HG03520 (cell line): Measurements from ENCODE around the gene MED12L.

ENCODE experiments used
- ATAC-seq: cut with Tn5 transposase; IDR thresholded peaks from one replicate; pipeline ENCODE4 v1.9.1; 2021; ENCODE audit warnings: mild to moderate bottlenecking, moderate library complexity; ENCODE audit not compliant: unreplicated experiment

Gene MED12L

DNA sequence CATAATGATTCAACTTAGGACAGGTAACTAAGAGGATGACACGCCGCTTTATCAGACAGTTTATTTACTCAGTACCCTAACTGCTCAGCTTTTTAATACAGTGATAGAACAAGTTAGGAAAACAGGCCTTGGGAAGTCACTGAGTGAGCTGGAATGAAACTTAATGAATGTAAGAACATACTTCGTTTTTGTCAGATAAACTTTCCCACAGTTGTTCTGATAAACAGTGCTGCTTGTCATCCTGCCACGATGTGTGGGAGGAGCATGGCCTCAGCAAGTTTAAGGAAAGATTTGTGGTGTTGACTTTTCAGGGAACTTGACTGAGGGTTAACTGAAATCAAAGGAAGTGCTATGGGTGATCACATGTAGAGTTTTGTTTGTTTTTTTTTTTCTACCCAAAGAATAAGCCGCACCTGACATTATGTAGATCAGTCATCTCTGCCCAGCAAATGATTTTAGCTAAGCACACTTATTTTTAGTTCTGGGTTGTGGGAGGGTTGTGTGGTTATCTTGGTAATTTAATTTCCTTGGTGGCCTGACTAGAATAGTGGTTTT, 198.5 kb downstream of the MED12L start:
- ATAC-seq = no peak

DNA sequence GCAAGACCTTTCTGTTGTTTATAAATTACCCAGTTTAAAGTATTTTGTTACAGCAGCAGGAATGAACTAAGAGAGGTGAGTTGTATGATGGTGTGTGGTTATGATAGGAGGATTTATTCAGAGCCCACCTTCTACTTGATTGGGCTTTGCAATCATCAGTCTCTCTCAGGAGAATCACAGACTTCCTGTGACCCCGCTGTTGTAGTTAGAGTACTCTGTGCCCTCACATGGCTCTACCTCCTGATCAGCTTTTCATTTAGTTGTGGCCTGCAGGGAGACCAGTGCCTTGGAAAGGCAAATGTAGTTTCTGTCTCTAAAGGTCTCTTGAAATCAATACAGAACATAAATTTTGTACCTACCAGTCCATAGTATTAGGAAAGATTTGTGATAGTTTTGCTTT, 200.5 kb downstream of the MED12L start:
- ATAC-seq = no peak

DNA sequence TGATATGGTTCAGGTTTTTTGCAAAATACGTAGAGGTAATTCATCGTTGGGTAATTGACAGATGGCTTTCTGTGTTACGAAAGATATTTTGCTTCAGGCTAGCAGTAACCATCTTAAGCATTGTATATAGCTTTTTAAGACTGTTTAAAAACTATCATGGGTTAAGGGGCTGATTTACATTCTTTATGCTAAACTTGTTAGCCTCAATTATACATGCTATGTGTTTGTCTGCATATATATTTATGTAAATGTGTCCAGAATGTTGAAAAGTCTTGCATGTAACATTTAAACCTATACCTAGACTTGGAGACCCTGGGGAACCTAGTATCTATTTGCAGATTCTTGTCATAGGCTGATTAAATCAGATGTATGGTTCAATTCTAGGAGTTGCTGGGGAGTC, 204.0 kb downstream of the MED12L start:
- no peak for ATAC-seq

DNA sequence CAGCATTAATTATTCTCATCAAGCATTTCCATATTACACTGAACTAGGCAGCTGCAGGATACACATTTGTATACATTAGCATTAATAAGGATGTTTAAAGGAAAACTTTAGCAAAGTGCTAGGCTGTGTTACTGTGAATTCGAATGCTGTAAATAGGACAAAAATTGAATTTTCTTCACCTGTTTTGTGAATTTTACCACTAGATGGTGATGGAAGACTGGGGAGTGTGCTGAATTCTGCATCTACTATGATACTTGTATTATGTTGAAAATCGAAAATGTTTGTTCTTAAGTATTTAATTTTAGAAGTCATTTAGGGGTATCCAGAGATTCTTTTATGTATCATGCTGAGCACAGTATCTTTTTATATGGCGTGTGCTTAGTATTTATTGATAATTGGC, 205.2 kb downstream of the MED12L start:
- ATAC-seq = no peak

DNA sequence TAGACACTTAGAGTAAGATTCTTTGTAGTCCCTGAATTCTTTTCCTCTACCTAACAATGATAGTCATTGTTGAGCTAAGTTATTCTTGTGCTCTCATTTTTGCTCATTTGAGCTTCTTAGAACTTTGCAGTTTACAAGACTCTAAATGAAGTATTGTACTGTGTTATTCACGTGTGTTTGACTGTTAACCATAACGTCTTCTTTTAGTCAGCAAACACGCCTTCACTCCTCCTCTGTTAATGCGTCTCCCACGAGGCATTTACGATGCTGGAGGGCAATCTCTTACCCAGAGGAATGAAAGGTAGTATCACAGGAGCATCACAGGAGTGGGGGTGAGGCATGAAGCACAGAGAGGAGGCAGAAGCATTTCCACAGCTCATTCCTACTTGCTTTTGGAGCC, 207.7 kb downstream of the MED12L start:
- no peak for ATAC-seq

DNA sequence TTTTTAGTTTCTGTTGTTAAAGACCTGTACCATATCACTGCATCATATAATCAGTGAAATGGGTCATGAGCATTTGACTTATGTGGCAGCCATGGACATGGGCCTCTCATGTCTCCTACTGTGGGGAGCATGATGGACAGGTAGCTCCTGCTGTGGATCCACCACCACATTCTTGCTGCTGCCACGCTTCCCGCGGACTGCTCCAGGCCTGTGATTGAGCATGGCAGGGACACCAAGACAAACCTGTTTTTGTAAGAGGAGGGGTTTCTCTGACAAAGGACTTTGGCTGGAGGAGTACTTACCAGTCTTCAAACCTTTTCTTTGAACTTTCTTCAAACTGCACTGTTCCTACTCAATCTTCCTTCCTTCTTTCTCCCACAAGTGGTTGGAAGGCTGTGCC, 210.8 kb downstream of the MED12L start:
- no peak for ATAC-seq

DNA sequence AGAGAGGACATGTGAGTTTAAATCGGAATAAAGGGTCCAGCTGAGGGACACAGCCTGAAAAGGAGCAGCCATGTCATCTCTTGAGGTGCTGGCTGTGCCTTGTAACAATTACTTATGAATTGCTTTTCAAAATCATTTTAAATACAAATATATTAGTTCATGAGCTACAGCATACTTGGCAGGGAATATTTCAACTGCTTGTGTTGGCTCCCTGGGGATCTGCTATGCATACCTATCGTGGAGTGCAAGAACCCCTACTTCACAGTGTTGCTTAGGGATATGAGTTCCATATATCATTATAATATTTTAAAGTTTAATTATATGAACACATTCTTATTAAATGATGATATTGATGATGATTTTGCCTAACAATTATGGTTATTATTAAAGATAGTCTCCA, 212.0 kb downstream of the MED12L start:
- no peak for ATAC-seq

DNA sequence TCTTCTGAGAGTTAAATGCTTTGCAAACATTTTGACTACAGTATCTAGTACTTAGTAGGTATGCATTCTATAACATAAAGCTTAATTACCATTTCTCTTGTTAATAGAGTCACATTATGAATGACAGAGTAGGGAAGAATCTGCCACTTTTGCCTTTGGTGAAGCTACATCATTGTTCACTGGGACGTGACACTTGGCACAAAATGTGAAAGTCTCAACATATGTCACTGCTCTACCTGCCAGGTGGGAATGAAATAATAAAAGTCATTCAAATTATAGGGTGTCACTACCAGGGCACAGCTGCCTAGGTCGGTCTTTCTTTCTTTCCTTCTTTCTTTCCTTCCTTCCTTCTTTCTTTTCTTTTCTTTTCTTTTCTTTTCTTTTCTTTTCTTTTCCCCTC, 213.5 kb downstream of the MED12L start:
- no peak for ATAC-seq

DNA sequence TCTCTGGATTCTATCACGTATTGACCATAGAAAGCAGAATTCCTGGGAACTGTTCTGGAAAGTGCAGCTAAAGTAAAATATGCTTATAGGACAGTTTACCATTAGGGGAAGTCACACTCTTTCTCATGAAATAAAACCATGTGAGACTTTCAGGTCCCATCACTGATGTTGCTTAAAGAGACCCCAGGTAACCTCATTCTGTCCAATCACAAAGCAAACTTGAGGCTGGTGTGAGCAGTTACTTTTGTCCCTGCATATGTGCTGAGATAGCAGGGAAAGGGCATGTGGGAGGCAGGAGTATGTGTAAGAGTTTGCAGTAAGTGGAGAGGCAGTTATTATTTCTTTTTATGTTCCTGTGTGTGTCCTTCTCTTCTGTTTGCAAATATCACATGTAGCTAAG, 215.1 kb downstream of the MED12L start:
- ATAC-seq = no peak

DNA sequence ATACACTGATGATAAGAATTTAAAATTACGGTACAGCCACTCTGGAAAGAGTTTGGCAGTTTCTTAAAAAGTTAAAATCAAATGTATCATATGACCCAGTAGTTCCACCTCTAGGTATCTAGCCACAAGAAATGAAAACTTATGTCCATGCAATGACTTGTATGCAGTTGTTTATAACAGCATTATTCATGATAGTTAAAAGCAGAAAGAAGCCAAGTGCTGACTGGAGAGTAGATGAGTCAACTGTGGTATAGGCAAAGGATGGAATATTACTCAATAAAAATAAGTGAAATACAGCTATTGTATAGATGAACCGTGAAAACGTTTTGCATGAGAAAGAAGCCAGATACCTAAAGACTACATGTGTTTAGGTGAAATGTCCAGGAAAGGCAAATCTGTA, 216.3 kb downstream of the MED12L start:
- no peak for ATAC-seq

DNA sequence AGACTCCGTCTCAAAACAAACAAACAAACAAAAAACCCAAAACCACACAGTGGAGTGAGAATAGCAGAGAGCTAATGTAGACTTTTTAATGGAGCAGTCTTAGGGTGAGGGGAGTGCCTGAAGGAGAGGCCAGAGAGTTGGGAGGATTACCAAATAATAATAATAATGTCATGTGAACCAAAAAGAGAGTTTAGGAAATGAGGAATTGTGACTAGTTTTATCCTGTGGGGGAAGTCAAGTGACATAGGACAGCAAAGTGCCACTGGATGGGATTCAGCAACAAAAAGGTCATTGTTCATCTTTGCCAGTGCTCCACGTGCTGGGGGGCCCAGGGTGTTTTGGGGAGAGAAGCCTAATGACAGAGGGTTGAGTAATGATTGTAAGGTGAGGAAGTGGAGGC, 218.3 kb downstream of the MED12L start:
- ATAC-seq = no peak

DNA sequence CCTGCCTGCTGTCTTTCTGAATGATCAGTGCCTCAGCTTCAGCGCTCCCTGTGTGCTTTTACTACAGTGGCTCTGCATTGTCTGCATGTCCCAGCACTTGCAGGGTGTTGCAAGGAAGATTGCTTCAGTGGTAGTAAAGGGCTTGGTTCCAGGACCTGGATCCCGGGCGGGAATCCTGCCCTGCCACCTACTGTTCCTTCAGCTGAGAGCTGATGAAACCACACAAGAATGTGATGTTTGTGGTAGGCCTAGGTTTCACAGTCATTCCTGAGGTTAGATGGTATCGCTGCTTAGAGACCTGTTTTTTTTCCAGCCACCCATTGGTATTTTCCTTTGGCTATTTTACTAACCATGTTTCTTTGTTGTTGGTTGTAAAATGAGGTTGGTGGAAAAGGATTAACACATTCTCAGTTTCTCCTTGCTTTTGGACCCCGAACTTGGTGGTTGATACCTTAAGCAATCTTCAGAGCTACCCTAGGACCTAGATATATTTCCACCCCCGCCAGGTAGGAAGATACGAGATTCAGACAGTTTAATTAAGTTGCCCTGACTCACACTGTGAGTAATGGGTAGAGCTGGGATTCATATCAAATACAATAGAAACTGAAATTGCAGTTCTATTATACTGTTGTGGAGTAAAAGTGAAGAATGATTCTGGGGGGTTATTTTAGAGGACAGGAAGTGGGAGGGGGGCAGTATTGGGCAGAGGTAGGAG, 219.8 kb downstream of the MED12L start:
- ATAC-seq = no peak

DNA sequence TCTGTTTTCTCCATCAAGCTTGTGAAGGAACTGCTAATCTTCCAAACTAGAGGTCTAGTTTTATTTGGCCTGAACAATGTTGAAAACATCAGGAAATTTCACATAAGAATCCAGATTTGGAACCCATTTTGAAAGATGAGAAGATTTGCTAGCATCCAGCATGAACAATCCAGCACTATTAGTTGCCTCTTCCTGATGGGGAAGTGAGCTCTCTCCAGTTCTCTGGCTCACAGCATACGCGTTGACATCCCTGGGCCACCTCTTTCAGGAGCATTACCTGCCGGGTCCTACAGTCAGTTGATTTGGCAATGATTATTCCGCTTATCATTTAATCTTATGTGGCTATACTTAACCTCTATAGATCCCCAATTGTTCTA, 220.3 kb downstream of the MED12L start:
- ATAC-seq = no peak

DNA sequence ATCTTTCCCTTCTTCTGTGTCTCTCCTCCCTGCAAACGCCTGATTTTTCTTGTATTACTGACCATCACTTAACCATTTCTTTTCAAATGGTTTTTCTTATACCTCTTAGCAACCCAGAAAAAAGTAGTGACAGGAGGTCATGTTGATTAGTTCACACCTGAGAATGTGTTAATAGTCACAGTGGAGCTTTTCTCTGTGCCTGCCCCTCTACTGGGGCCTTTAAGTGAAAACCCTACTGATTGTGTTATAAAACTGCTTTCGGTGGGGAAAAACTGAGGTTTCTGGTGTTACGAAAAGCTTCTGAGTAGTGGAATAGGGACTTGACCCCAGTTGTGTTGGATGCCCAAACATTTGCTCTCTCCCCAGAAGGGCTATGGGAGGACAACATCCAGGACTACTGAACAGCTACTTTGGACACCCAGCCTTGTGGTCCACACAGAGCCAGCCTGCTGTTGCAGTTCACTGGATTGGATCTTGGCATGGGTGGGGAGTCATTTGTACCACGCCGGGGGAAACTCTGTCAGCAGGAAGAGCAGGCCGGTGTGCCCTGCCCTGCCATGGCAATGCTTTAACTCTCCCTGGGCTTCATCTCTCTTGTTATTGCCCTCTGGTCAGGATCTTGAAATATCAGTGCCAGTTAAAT, 220.8 kb downstream of the MED12L start:
- ATAC-seq = no peak

DNA sequence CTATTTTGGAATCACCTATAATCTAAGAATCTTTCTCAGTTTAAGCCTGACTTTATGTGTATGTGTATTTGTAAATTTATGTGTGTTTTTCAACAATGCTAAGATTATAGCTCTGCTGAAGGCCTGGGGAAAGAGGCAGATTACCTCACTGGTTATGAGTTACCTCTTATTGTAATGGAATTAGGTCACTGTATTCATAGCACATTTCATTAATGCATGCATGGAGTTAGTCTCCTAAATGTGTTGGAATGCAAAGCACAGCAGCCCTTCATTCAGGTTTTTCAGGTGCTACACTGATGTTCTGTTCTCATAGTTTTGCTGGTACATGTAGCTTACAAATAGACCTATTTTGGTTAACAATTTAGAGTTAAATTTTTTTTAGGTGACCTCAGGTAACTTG, 221.7 kb downstream of the MED12L start:
- ATAC-seq = no peak

DNA sequence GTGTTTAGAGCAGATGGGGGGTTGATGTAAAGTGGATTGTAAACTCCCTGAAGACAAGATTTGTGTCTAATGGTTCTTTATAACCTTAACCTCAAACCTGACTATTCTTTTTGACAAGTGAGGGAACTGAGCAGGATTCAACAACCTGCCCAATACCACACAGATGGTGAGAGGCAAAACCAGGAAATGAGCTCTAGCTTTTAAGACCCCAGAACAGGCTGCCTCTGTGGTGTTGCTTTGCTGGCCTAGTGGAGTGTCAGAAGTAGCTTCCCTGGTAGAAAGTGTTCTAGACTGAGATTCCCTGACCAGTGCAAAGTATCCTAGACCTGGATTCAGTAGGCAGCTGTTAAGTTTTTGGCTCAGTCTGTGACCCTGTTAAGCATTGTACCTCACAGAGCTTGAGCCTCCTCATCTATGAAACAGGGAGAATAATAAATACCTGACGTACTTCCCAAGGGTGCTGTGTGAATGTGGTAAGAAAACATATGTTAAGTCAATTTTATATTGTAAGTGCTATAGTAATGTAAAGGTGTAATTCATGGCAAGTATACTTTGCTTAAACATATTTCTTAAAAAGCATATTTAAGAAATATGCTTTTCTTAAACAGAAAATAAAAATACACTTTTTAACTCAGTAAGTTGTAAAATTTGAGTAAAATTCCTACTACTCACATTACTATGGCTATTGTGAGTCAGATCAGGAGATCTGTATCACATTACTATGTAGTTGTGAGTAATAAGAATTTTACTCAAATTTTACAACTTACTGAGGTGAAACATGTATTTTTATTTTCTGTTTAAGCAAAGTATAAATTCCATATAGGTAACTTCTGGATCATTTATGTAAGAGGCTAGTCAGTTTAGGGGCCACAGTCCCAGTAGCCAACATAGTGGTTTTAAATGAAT, 222.4 kb downstream of the MED12L start:
- ATAC-seq = no peak

DNA sequence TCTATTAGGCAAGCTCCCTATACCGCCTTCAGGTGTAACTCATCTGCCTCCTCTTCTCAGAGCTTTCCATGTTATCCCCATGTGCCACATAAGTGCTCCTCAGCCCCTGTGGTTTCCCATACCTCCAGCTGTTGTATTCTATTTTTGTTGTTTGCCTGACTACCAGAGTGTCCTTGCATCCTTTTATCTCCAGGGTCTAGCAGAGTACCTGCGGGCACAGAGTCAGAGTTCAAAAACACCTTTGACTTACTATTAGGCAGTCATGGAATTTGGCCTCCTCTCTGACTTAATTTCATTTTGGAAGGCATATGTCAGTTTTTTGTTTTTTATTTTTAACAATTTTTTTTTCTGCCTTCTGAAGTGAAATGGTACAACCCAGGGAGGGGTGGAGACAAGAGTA, 224.1 kb downstream of the MED12L start:
- no peak for ATAC-seq

DNA sequence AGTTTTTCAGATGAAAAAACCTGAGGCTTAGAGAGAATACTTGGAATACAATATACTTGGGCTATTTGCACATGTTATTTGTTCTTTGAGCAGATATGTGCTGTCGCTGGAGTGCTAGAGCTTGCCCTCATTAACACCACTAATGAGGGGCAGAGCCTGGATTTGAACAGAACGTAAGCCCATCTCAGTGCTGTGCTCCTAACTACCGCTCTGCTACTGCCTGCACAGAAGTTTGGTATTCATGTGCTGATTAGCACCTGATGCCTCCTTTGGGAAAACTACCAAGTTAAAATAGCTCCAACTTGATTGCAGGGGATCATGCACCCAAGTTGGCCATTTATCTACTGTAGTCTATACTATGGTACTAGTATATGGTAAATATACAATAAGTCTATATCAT, 227.5 kb downstream of the MED12L start:
- ATAC-seq = no peak

DNA sequence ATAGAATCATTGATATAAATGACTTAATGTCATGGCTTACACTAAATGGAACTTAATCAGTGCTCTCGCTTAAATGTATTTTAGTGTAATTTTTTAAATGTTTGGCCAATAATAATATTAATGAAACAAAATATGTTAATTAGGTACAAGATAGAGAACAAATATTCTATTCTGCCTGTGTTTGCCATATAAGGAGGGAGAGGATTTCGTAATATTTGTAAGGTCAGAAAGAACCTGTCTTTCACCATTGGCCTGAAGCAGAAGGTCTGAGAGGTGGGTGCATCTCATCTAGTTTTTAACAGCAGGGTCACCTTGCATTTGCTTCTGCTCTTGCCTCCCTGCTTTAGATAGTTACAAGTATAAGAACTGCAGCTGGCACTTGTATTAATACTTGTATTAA, 228.7 kb downstream of the MED12L start:
- ATAC-seq = no peak

DNA sequence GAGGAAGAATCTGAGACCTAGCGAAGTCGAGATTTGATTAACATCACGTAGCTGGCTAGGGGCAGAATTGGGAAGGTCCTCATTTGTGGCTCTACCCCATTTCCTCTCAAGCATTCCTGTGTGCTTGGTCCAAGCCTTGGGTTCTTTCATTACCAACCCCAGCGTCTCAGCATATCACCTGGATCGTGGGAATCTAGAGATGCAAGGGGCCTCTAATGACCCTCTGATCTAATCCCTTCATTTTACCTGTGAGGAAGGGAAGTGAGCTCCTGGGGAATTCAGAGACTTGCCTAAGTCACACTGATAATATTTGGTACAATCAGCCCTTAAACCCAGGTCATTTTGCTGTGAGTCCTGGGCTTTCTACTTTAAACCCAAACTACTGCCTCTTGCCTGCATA, 229.1 kb downstream of the MED12L start:
- no peak for ATAC-seq

DNA sequence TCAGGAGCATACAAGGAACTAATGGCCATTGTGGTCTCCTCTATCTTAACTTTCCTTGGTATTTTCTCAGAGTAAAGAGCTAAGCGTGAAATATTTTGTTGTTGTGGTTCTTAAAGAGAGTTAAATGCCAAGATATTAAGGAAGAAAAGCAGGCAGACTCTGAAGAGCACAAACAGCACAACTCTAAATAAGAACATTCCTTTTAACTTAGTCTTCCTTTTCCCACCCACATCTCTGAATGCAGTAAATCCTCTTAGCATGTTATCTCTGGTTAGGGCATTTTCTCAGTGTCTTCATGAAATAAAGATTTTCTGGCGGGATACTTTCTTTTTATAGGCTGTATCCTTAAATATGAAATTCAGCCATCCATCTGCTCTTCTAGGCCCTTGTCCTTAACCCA, 229.7 kb downstream of the MED12L start:
- ATAC-seq = no peak

DNA sequence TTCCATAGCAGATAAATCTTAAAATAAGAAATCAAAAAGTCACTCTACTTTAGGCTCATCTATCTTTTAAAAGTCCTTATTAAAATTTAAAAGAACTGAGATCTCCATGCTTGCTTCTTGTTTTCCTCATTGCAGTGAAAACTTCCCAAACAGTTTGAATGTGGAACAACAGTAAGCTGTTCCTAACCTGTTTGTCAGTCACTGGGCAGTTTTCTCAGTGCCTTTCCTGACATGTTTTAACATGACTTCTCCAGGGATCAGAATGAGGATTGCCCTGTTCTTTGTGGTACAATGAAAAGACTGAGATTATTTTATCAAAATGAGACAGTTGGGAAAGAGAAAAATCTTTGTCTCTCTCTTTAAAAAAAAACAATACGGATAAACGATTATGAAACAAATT, 230.4 kb downstream of the MED12L start:
- no peak for ATAC-seq
